Measurements from ENCODE around the gene TXNL4A.

DNA sequence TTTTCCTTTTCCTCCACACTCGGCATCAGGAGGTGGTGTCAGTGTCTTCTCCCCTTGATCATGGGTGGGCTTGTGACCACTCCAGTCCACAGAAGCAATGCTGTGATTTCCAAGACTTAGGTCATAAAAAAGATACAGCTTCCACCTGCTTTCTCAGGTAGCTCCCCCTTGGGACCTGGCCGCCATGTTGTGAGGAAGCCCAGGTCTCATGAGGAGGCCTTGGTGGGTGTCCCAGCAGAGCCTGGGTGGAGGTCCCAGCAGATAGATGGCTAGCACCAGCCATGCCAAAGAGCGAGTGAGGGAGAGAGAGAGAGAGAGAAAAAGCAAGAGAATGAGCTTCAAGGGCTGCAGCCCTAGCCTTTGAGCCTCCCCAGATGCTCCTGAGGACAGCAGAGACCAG lies 52.9 kb downstream of the TXNL4A start:
- TF ChIP-seq, protein P1, sequence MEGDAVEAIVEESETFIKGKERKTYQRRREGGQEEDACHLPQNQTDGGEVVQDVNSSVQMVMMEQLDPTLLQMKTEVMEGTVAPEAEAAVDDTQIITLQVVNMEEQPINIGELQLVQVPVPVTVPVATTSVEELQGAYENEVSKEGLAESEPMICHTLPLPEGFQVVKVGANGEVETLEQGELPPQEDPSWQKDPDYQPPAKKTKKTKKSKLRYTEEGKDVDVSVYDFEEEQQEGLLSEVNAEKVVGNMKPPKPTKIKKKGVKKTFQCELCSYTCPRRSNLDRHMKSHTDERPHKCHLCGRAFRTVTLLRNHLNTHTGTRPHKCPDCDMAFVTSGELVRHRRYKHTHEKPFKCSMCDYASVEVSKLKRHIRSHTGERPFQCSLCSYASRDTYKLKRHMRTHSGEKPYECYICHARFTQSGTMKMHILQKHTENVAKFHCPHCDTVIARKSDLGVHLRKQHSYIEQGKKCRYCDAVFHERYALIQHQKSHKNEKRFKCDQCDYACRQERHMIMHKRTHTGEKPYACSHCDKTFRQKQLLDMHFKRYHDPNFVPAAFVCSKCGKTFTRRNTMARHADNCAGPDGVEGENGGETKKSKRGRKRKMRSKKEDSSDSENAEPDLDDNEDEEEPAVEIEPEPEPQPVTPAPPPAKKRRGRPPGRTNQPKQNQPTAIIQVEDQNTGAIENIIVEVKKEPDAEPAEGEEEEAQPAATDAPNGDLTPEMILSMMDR (IDR thresholded peaks at IDR 0.05; ENCODE audit: poor library complexity): no peak
- TF ChIP-seq EZH2 (IDR thresholded peaks at IDR 0.05; ENCODE audit: borderline replicate concordance): no peak
- no peak for TF ChIP-seq EZH2phosphoT487 (IDR thresholded peaks at IDR 0.05; ENCODE audit: low read depth, severe bottlenecking, unreplicated experiment)

Measured in hepatocyte (in vitro differentiated cells).